B cell (primary cell): Measurements from ENCODE around the gene TEAD1.

Experiments
- EZH2 ChIP-seq: IDR thresholded peaks from 2 replicates; pipeline ENCODE4 v1.6.1; 2012; ENCODE audit warnings: borderline replicate concordance, low read depth, mild to moderate bottlenecking, moderate library complexity, low read length; ENCODE audit not compliant: insufficient read depth, poor library complexity, severe bottlenecking
- TF ChIP-seq, protein P1 (sequence below): fragments of 200-600 bp; IDR thresholded peaks from one replicate; pipeline ENCODE4 v1.8.0; 2022; ENCODE audit warnings: antibody characterized with exemption, mild to moderate bottlenecking

DNA sequence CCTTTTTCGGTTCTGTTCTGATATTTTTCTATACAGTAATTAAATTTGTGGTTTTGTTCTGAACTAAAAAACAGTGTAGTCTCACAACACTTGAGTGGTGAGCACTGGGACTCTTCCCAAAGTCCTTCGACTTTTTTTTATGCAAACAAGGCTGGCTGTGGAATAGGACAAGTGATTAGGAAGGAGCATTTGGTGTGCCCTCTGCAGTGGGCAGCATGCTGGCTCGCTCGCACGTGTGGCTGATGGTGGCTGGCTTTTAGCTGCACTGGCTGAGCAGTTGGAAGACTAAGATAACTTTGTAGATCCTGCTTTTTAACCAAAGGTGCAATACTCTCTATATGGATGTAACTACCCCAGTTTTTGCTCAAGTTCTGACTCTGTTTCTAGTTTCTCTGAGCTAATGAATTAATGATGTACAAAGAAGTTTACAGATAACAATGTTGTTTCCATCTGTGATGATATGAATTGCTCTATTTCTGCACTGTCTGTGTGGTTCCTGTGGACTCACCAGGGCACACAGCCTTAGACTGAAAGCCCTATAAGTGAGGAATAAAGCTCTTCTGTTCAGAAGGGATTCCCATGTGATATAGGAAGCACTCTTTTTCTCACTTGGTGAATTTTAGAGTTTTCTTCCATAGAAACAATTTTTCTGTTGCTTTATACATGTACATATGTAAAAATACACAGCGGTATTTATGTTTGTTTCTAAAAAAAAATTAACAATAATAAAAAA lies 191.8 kb downstream of the TEAD1 start:
- TF ChIP-seq, protein P1, sequence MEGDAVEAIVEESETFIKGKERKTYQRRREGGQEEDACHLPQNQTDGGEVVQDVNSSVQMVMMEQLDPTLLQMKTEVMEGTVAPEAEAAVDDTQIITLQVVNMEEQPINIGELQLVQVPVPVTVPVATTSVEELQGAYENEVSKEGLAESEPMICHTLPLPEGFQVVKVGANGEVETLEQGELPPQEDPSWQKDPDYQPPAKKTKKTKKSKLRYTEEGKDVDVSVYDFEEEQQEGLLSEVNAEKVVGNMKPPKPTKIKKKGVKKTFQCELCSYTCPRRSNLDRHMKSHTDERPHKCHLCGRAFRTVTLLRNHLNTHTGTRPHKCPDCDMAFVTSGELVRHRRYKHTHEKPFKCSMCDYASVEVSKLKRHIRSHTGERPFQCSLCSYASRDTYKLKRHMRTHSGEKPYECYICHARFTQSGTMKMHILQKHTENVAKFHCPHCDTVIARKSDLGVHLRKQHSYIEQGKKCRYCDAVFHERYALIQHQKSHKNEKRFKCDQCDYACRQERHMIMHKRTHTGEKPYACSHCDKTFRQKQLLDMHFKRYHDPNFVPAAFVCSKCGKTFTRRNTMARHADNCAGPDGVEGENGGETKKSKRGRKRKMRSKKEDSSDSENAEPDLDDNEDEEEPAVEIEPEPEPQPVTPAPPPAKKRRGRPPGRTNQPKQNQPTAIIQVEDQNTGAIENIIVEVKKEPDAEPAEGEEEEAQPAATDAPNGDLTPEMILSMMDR, result no peak
- TF ChIP-seq EZH2, result no peak
